Epithelial cell of prostate (primary cell): Measurements from ENCODE around the gene UST.

ENCODE experiments used
- DNase-seq: peaks from one replicate; pipeline ENCODE4 v3.0.0-alpha.2; 2011; ENCODE audit warnings: low read depth, low spot score
- H3K27ac ChIP-seq: fragments of 450-650 bp; 2 replicates; pipeline ENCODE4 v1.5.1; 2017; ENCODE audit warnings: mild to moderate bottlenecking

UST gene

GRCh38 chr6:149065658-149066556, 319.1 kb downstream of the UST start:
- DNase-seq, result no peak
- H3K27ac ChIP-seq, result no peak overlapping the region

DNA sequence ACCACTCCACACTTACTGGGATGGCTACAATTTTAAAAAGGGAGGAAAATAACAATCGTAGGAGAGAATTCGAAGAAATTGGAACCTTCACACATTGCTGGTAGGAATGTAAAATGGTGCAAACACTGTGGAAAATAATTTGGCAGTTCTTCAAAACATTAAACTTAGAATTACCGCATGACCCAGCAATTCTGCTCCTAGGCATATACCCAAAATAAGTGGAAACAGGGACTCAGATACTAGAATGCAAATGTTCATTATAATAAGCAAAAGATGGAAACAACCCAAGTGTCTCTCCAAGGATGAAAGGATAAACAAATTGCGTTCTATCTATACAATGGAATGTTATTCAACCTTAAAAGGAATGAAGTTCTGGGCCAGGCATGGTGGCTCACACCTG, 325.2 kb downstream of the UST start:
- no peak overlapping the region for H3K27ac ChIP-seq
- no peak for DNase-seq

DNA sequence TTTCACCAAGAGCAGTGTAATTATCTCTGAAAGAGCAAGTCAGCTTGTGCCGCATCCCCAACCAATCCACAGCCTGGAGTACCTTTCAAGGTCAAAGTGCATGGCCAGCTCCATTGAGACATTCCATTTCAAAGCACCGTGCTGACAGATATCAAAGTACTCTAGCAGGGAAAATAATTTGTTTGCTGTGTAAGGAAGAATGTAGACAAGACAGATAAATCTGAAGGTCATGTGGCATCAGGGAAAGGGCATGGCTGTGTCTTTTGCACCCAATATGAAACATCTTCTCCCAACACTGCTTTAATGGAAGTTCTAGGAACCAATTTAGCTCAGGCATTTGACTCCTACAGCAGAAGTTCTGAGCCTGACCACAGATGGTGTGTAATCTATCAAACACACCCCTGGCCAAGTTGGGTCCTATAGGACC, 328.0 kb downstream of the UST start:
- DNase-seq, result no peak
- no peak overlapping the region for H3K27ac ChIP-seq

- no peak for DNase-seq
- no peak overlapping the region for H3K27ac ChIP-seq
Measured at GRCh38 chr6:149075616-149076354, 329.0 kb downstream of the UST start.

DNA sequence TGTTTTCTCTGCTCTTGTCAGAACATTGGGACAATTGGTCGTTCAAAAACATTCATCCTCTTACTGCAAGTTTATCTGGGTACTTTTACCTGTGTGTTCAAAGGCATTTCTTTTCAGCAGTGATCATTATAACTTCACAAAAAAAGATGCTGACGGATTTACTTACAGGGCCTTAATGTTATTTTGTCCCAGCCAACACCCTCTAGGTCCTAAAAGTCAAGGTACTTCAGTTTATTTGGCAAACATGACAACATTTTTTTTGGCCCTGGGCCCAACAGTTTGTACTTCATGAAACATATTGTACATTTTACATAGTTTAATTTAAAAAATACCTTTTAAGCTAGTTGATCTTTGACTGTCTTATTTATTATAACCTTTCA, 329.5 kb downstream of the UST start:
- DNase-seq, result no peak
- no peak overlapping the region for H3K27ac ChIP-seq

DNA sequence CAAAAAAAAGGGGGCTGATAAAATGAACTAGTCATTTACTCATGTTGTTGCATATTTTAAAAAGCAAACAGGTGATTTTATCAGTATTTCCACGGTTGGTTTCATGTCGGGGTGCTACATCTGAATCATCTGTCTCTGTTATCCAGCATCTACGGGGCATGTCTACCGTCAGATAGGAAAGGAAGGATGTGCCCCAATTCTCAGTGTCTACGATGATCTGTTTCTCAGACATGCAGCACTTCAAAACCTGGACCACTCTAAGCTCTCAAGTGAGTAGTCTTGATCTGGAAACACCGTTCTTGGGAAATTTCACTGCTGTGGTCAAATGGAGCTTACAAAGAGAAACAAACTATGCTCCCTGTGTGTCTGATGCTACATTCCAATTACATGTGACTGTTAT, 330.4 kb downstream of the UST start:
- DNase-seq, result no peak
- no peak overlapping the region for H3K27ac ChIP-seq

DNA sequence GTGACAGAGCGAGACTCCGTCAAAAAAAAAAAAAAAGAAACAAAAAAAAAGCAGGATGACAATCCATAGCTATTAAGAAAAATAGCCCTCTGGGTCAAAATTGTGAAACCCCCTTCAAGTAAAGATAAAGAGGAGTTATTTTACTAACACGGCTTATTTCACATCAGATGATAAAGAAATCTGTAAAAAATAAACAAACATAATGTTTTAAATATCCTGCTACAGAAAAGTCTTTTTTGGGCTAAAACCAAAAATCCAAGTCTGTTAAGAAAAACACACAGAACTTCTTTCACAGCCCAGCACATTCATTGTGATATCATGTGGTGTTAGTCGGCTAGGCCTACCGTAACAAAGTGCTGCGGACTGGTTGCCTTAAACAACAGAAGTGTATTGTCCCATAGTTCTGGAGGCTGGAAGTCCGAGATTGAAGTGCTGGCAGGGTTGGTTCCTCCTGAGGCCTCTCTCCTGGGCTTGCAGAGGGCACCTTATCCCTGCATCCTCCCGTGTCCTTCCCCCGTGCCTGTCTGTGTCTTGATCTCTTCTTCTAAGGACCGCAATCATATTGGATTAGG, 331.5 kb downstream of the UST start:
- H3K27ac ChIP-seq, result no peak overlapping the region
- no peak for DNase-seq

GRCh38 chr6:149079456-149079855, 332.6 kb downstream of the UST start:
- peak overlapping the region; percentile 47 for H3K27ac ChIP-seq
- no peak for DNase-seq

DNA sequence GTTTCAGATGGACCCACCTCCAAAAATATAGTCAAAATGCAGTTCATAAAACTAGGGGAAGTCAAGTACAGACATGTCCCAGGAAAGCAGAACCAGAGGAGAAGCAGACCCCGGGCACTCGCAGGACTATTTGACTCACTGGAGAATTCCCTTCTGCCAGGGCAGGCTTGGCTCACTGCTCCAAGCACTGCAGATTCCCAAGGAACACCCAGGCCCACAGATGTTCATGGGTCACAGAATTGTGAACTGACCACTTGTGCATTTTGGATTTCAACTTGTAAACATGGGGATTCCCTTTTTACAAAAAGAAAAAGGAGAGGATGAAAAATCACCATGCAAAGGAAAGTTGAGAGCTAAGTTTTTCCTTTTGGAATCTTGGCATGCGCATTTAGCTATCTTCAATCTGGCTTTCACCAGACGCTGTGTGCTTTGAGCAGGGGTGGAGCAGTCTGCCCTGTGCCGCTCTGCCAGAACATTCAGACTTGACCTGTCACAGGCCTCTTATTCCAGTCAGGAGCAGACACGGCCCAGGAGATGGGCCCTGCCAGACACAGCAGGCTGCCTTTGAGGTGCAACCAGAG, 333.2 kb downstream of the UST start:
- peak; percentile 5 for DNase-seq
- peak overlapping the region; percentile 47 for H3K27ac ChIP-seq

DNA sequence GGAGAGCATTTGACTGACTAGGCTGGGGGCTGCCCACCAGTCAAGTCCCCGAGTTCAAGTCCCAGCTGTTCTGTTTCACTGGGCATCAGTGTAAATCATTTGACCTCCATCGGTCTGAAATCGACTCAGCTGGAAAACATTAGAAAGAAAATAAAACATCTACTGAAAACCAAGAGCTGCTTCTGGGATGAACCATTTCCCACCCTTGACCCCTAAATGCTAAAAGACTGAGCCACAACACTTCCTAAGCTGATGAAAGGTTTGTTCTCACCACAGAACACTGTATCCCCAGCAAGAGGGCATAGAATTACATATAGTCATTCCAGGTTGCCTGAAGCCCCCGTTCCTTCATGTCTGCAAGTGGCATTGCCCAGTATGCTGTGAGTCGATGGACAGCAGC, 333.7 kb downstream of the UST start:
- DNase-seq, result no peak
- peak overlapping the region; percentile 47 for H3K27ac ChIP-seq

GRCh38 chr6:149081281-149081680, 334.5 kb downstream of the UST start:
- H3K27ac ChIP-seq, result no peak overlapping the region
- DNase-seq, result no peak

- no peak overlapping the region for H3K27ac ChIP-seq
- DNase-seq, result peak; percentile 8
Measured at GRCh38 chr6:149082320-149082719, 335.5 kb downstream of the UST start.

- H3K27ac ChIP-seq, result no peak overlapping the region
- DNase-seq, result no peak
Measured at GRCh38 chr6:149084026-149084425, 337.2 kb downstream of the UST start.

GRCh38 chr6:149084808-149085556, 338.2 kb downstream of the UST start:
- no peak overlapping the region for H3K27ac ChIP-seq
- DNase-seq, result no peak

DNA sequence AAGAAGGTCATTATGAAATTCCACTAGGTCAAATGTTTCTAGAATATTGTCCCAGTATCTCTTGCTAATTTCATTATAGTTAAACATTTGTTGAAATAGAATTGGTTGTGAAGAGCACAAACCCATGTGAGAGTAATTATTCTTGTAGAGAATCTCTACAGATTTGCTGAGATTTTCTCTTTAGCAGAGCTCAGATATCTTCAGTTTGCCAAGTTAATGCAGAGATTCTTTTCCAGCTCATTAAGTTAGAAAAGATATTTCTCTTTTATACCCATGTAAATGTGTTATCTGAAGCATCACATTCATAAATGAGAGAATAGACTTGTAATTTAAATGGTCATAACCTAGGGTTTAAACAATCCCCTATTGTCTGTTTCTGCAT, 338.7 kb downstream of the UST start:
- no peak for DNase-seq
- no peak overlapping the region for H3K27ac ChIP-seq

DNA sequence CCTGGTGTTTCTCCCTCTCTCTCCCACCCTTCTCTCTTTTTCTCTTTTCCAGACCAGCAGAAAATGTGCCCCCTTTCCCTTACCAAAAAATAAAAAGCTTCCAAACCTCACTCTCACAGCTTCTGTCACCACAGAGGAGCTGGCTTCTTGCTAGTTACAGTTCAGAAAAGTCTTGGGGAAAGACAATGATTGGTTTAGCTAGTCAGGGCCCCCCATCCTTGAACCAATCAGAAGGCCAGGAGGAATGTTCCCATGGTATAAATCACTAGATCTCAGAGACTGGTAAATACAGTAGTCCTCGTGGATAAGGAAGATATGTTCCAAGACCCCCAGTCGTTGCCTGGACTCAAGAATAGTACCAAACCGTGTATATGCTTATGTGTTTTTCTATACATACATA, 339.5 kb downstream of the UST start:
- no peak for DNase-seq
- H3K27ac ChIP-seq, result no peak overlapping the region

- no peak overlapping the region for H3K27ac ChIP-seq
- DNase-seq, result no peak
Measured at GRCh38 chr6:149087898-149088297, 341.1 kb downstream of the UST start.

DNA sequence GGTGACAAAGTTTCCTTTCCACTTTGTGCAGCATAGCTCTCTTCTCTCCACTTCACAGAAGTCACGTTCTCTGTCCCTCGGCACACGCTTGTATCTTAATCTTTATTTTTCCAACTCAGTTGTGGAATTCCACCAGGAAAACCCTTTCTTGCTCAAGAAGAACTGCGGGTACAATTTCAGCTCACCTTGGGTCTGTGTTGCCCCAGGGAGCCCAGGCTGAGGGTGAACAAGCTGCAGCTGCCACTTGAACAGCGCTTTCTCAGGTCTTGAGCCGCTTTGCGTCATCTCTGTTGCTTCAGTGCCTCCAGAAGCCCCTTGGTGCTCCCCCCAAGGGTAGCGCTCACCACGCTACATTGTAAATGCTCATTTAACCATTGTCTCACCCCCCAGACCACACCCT, 341.5 kb downstream of the UST start:
- no peak for DNase-seq
- H3K27ac ChIP-seq, result no peak overlapping the region

DNA sequence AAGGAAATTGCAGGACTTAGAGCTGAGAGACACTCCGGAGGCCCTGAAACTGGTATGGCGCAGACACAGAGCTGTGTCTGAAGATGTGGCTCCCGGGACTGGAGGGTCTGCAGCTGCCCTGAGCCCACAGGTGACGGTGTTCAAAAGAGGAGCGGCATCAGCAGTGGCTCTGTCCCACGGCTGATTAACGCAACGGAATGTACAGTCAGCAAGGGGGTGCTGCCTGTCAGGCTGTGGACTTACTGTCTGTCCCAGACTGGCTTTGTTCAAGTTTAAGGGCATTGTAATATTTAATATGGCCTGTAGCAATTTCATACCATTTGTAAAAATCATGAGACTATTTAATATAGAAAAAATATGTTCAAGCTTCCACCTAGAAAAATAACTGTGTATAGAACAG, 342.7 kb downstream of the UST start:
- DNase-seq, result no peak
- no peak overlapping the region for H3K27ac ChIP-seq

- no peak for DNase-seq
- H3K27ac ChIP-seq, result no peak overlapping the region
Measured at GRCh38 chr6:149090937-149091336, 344.1 kb downstream of the UST start.
